Measurements from ENCODE around the gene LRRC66.

LRRC66 gene

GRCh38 chr4:52006887-52007286, 13.3 kb downstream of the LRRC66 start:
- no peak for DNase-seq

GRCh38 chr4:52005604-52006273, 14.4 kb downstream of the LRRC66 start:
- no peak for DNase-seq

DNA sequence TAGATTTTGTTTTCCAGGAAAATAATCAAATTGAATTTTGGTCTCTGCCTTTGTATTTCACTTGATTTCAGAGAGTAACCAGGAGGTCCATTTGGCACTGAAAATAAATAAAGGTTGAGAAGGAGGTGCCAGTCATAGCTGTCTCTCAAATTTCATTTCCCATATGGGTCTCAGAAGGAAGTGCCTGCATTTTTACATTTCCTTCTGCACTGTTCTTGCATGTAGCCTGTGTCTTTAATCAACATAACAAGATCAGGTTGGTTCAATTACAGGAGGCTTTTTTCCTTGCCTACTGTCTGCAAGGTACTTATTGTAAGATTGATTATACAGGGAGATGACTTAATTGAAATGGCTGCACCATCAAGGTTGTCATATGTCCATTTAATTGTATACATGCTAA, 15.7 kb downstream of the LRRC66 start:
- DNase-seq = no peak

GRCh38 chr4:52001616-52002015, 18.5 kb downstream of the LRRC66 start:
- no peak for DNase-seq

GRCh38 chr4:51999250-51999649, 20.9 kb downstream of the LRRC66 start:
- no peak for DNase-seq

- DNase-seq = no peak
Measured at GRCh38 chr4:51998837-51999236, 21.3 kb downstream of the LRRC66 start.

DNA sequence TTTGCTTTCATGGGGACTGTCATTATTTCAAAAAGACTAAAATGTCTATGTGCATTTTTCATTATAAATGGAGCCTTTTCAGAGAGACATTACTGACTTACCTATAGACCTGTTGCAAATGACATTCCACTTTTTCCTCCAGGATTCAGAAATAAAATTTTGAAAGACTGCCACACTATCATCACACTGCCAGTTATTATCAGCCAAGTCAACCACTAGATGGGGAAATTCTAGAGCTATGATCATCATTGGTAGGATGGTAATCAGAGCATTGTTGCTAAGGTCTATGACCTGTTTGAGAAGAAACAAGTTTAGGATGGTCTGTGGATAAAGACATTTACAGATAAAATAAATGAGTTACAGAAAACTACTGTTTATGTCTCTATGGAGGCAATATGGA, 22.5 kb downstream of the LRRC66 start:
- DNase-seq = no peak

DNA sequence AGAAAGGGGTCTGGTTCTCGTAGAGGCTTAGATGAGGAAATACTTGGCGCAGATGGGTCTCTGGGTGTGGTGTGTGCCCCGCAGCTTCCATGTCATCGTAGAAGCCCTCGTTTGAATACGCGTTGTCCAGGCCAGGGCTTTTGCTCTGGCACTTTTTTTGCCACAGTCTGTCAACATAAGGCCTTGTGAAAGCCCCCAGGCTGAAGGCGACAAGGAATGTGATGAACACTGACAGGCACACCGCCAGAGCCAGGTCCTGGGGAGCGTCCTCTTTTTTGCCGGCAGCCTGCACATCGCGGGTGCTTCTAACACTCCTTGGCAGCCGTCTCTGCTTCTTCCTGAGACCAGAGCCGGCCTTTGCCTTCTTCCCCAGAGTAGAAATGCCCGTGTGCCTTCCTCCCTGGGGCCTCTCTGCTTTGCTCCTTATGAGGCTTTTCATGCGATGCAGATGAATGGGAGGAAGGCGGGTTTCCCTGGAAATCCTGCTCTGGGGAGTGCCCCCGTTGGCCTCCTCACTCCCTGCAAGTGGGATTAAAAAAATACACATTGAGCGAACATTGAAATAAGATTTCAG, 24.4 kb downstream of the LRRC66 start:
- DNase-seq = no peak

GRCh38 chr4:51965862-51966261, 54.3 kb downstream of the LRRC66 start:
- no peak for DNase-seq

DNA sequence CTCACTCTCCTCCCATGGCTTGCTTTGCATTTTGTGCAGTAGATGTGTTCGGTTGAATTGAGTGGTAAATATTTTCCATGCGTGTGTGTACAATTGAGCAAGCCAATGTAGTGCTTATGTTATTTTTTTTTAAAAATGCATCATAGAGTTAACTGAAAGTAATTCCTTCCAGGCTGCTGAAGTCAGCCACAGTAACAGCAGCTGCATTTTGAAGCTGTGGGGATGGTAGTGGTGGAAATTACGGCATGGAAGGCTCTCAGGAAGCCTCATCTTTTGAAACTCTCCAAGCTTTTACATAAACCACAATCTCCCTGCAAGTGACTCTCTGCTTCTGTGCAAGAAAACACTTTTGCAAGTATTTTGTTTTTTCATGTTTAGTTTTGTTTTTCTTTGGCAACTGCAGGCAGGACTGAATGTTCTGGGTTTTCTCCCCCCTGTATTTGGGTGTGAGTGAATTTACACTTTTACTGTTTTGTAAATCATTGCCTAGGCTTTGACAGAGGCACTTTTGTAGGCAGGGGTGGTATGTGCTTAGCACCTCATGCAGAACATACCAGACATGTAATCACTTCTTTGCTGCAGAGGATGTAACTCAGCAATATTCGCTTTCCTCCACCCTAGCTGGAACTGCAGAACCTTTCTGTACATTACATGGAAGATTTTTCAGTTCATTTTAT, 56.2 kb downstream of the LRRC66 start:
- DNase-seq = no peak

GRCh38 chr4:51960486-51960885, 59.7 kb downstream of the LRRC66 start:
- no peak for DNase-seq

GRCh38 chr4:51958199-51958968, 61.8 kb downstream of the LRRC66 start:
- DNase-seq = no peak
